Measurements from ENCODE around the gene PADI1.

- TF ChIP-seq, protein P1, sequence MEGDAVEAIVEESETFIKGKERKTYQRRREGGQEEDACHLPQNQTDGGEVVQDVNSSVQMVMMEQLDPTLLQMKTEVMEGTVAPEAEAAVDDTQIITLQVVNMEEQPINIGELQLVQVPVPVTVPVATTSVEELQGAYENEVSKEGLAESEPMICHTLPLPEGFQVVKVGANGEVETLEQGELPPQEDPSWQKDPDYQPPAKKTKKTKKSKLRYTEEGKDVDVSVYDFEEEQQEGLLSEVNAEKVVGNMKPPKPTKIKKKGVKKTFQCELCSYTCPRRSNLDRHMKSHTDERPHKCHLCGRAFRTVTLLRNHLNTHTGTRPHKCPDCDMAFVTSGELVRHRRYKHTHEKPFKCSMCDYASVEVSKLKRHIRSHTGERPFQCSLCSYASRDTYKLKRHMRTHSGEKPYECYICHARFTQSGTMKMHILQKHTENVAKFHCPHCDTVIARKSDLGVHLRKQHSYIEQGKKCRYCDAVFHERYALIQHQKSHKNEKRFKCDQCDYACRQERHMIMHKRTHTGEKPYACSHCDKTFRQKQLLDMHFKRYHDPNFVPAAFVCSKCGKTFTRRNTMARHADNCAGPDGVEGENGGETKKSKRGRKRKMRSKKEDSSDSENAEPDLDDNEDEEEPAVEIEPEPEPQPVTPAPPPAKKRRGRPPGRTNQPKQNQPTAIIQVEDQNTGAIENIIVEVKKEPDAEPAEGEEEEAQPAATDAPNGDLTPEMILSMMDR (IDR thresholded peaks at IDR 0.05): no peak
- TF ChIP-seq POLR2A (IDR thresholded peaks at IDR 0.05): no peak
Measured at GRCh38 chr1:17162941-17163340, 42.0 kb upstream of the PADI1 start.
